ENCODE data around the gene MYH14.

DNA sequence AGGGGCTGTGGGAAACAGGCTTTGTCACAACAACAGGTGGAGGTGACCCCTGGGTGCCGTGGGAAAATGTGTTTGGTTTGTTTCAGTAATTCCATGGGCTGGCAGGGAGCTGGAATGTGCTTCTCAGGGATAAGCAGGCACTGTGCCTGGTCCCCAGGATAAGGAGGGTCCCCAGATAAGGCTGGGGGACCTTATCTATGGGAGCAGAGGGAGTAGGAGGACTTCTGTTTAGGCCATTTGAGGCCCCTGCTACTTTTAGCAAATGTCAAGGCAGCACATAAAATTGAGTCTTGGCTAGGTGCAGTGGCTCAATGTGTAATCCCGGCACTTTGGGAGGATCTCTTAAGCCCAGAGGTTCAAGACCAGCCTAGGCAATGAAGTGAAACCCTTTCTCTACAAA is 66.2 kb downstream of the MYH14 start:
- TF ChIP-seq, protein P1, sequence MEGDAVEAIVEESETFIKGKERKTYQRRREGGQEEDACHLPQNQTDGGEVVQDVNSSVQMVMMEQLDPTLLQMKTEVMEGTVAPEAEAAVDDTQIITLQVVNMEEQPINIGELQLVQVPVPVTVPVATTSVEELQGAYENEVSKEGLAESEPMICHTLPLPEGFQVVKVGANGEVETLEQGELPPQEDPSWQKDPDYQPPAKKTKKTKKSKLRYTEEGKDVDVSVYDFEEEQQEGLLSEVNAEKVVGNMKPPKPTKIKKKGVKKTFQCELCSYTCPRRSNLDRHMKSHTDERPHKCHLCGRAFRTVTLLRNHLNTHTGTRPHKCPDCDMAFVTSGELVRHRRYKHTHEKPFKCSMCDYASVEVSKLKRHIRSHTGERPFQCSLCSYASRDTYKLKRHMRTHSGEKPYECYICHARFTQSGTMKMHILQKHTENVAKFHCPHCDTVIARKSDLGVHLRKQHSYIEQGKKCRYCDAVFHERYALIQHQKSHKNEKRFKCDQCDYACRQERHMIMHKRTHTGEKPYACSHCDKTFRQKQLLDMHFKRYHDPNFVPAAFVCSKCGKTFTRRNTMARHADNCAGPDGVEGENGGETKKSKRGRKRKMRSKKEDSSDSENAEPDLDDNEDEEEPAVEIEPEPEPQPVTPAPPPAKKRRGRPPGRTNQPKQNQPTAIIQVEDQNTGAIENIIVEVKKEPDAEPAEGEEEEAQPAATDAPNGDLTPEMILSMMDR (IDR thresholded peaks at IDR 0.05; ENCODE audit: insufficient read depth, low read length, poor library complexity, severe bottlenecking), result no peak
- TF ChIP-seq EZH2phosphoT487 (conservative IDR thresholded peaks at IDR 0.05; ENCODE audit: low read length), result no peak
